ENCODE data around the gene BNC2.

The BNC2 gene

DNA sequence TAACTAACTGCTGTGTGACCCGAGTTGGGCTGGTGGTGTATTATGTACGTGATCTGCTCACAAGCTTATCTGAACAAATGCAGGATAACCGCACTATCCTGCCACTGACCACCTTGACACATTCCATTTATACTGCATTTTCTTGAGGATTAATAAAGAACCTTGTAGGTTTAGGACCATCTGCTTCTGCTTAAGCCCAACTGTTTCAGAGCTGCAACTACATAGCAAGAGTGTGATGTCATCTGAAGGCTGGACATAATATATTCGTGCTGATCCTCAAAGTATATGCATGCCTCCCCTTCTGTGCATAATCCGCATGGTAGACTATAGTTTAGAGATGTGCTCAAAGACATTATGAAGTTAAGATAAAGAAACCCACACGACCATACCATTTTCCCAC, 435.9 kb downstream of the BNC2 start:
- DNase-seq = no peak

DNA sequence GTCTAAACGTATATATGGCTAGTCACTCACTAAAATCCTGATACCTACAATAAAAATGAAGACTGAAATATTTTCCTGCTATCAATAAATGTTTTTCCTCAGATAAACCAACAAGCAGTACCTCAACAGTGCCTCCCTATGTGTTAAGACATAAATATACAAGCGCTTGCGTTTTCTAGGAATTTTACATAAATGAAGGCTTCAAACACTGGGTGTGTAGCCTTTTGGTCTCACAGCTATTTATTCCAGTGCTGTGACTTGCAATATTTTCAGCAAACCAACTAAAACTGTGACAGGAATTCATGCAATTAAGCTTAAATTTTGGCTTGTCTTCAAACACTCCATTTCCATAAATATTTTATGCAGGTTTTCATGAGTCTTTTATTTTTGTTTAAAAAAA, 437.0 kb downstream of the BNC2 start:
- no peak for DNase-seq

DNA sequence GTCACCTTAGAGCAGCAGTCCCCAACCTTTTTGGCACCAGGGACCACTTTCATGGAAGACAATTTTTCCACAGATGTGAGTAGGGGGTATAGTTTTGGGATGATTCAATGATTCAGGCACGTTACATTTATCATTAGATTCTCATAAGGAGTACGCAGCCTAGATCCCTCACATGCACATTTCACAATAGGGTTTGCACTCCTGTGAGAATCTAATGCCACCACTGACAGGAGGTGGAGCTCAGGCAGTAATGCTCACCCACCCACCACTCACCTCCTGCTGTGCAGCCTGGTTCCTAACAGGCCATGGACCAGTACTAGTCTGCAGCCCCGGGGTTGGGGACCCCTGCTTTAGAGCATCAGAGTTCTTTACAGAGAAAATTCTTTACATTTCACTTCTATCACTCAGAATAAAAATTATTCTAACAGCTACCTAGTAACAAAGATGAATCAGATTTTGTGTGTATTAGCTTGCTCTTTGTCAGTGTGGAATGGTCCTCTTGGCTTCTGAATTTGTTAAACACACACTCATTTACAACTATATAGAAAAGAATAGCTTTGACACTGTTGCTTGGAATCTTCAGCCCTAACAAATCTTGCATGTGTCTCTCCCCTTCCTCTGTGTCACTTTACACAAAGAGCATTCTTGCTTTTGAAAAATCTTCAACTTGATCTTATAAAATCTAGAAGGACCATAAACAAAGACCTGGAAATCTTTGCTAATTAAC, 438.6 kb downstream of the BNC2 start:
- no peak for DNase-seq

DNA sequence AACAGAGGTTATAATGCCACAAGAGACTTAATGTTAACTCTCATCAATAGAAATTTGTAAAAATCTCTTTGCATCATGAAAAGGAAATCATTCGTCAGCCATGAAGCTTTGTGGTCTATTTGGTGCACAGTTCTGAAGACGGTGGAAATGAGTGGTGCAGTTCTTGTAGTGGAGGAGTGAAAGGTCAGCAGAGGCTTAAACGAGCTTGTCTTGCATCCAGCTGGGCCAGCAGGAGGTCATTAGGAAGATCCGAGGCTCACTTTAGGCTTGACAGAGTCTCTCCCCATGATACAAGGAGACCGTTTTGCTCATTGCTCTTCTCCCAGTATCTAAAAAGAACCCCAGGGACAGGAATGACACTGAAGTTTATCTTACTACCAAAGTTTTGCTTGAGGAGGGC, 440.8 kb downstream of the BNC2 start:
- DNase-seq = no peak

DNA sequence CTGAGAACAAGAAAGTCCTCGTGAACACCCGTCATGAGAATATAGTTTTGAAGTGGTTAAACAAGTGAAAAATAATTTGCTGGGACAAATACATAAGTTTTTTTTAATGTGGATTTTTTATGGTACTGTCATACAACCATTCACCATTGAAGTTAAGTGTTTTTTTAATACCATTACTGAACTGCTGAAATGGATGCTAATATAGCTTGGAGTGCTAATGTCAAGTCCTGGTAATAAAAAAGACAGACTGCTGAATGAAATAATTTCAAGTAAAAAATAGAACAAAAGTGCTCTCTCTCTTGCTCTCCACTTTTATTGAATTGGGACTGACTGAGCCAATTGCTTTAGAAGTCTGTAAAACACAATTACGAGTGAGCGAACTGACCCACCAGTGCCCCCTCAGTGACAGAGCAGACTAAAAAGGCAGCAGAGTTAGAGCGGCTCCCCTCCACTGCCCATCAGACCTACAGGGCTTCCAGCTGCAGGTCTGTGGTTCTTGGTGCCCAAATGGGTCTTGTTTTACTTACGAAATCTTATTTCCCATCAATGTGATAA, 442.5 kb downstream of the BNC2 start:
- no peak for DNase-seq

DNA sequence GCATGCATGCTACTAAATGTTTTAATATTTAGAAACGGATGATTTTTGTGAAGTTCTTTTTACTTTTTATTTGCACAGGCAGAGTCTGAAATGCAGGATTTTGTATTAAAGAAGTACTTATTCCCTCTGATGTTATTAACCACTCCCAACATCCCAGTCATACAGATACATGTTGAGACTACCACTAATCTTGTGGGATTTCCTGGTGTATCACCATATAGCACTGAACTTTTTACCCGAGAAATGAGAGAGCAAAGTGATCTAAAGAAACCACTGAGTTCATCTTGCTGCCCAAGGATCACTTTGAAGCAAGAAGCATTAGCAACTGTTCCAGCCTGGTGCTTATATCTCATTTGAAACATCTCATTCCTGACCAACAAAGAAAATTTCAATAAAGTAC, 443.8 kb downstream of the BNC2 start:
- no peak for DNase-seq

DNA sequence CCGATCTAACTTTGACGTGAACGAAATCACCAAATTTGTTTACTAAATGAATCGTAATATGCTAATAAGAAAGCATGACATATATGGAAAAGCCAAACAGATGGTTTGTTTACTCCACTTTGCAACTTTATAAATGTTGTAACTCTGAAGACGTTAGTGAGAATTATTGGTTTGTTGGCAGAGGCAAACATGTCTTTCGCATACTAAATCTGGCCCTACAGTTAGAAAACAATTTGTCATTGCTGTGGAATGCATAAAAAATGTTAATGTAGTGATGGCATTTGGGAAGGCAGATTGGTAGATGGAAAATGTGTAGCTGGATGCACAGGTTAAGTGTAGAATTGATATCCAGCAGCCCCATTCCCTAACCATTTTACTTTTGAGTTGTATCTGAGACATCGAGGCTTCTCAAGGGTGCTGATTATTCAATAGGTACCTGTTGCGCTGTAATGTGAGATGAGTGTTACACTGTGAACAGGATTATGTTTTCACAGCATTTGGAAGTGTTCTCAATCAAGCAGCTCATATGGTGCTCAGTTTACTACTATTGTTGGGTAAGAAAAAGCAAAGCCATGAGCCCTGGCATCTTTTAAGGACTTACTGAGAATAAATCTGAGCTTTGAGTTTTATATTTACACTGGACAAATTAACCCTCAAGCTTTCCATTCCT, 444.8 kb downstream of the BNC2 start:
- no peak for DNase-seq

DNA sequence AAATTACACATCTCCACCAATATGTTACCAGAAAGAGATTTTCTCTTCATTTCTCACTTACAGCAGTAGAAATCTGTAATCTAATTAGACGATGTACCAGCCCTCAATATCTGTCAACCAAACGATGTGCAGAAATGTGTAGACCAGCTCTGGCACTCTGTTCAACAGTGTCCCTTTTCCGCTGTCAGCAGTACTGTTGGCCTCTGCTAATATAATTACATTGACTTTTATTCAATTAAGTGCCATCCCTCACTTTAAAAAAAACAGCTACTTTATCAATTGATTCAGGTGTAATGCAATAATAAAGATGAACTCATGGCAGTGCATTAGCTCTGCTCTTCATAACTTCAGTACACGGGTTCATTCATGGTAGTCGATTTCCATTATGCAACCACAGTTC, 448.4 kb downstream of the BNC2 start:
- DNase-seq = no peak

DNA sequence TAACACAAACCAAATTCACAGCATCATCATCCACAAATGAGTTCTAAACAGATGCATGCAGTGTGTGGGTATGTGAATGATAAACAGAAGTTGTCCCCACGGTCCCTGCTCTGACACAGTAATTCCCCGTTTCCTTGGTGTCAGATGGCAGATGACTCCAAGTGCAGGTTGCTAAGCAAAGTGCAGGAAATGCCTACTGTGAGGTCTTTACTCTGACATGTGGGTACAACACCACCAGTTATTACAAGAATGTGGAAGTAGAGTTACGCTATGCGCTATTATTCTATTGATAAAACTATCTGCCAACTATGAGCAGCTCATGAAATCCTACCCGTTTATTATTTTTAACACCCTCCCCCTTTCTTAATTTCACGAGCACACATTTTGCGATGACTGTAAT, 448.9 kb downstream of the BNC2 start:
- no peak for DNase-seq

DNA sequence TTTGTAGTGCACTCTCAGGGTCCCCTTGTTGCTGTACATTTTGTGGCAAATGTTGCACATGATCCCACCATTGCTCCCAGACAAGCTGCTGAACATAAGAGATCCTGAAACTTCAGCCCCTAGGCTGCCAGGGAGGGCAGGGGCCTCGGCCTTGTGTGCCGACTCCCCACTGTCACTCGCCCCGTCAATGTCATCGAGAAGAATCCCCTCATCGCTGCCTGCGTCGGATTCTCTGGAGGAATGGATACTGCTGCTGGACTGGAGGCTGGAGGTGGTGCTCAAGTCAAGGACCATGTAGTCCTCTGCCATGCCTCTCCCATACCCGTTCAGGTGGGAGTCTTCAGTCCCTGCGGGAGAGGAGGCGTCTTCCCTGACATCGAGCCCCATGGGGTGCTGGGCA, 451.3 kb downstream of the BNC2 start:
- DNase-seq = no peak

DNA sequence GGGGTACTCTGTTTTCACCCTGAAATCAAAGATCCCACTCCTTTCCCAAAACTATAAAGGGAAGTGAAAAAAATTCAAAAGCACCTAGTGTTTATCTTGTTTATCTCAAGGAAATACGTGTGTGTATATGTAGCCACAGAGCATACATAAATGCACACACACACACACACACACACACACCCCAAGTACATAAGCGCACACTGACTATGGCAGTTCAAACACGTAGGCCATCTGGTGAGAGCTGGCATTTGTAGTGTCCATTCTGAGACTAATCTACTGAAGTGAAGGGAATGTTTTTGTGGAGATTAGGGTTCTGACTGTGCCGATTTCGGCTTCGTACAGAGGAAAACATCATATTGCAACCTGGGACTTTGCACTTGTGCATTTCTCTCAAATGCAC, 451.7 kb downstream of the BNC2 start:
- DNase-seq = no peak

DNA sequence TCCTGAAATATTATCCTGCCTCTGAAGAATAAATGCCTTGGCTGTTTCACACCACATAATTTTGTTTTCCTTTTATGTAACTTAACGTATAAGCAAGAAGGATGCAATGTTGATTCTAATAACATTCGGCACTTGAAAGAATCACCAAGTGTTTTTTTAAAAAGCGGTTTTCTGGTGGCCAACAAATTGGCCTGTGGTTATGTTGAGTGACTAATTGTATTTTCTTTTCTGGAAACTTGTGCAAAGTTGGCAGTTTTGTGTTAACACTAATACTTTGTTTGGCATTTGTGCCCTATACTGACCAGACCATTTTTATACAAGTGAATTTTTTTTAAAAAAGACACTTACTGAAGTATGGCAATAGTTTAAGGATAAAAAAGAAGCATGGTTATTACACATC, 452.7 kb downstream of the BNC2 start:
- no peak for DNase-seq

DNA sequence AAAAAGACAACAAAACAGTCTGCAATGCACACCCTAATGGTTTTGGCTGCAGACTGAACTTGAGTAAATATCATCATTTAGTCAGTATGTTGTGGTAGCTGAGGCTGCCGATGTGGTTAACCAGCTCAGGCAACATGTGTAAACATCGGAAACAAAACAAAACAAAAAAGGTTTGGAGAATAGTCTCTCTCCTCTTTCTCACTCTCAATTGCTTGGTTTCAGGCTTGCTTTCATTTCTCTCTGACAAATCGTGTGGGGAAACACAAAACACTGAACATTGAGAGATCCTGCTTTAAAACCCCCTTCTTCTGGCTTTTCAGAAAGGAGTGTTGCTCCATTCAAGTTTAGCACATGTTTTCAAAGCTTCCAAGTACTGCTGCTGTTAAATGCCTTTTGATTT, 453.3 kb downstream of the BNC2 start:
- no peak for DNase-seq

DNA sequence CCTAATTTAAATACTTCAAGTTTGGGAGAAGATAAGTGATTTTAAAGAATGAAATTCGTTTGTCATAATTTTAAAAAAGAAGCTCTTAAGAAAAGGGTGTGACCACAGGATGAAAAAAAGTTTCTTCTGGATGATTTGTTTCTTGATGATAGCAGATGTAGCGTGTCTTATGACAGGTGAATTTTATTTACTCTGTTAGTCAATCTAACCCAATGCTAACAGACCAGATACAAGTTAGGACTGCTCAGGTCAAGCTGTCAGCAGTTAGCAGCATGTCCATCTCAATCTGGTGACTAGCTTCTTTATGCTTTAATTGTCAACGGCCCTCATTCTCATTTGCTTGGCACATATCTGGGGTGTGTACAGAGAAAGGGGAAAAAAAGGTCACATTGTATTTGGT, 456.0 kb downstream of the BNC2 start:
- no peak for DNase-seq

DNA sequence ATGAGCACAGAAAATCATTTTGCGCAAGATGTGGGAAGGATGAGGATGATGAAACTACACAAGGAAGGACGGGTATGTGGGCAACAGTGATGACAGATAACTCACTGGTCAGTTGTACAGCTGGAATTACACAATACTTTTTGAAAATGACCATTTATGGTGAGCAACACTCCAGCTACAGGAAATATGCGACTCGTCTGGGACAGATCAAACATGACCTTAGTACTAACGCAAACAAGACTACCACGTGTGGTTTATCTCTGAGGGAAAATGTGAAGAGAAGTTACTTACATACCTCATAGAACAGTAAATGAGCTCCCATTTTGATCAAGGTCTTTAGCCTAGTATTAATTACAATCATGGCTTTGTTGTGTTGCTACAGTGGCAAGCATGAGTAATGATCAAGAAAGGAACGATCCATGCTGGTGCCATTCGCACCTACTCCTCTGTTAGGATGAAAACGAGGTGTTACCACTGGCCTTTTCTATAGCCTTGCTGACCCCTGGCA, 456.9 kb downstream of the BNC2 start:
- DNase-seq = no peak

DNA sequence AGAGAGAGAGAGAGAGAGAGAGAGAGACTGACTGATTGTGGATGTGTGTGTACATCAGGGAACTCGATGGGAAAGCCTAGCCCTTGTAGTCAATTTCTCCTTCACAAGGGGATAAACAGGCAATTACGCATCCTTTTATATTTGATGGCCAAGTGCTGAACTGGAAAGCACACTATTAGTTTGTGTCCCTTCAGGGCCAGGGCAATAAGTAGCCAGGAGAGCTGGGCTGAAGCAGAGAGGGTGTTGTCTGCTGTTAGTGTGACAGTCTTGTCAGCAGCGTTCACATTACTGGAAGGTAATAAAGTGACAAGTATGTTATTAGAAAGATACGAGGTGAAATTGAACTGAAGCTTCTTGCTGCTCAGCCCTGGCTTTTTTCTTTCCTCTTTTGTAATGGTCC, 457.7 kb downstream of the BNC2 start:
- DNase-seq = no peak

DNA sequence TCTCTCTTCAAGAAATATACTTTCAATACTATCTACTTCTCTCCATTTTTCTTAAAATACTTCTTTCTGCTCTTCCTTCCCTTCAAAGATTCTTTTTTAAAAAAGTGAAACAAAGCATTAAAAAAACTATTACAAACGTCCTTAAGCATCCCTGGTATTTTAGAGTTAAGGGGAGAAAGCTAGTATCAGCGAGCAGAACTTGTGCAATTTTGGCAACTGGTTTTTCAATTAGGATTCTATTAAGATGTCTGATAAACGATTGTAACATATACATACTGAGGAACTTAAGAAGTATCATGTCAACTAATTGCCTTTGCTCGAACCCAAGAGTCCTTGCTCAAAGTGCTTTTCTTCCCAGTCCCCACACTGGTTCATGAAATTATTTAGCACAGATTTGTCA, 459.2 kb downstream of the BNC2 start:
- no peak for DNase-seq

DNA sequence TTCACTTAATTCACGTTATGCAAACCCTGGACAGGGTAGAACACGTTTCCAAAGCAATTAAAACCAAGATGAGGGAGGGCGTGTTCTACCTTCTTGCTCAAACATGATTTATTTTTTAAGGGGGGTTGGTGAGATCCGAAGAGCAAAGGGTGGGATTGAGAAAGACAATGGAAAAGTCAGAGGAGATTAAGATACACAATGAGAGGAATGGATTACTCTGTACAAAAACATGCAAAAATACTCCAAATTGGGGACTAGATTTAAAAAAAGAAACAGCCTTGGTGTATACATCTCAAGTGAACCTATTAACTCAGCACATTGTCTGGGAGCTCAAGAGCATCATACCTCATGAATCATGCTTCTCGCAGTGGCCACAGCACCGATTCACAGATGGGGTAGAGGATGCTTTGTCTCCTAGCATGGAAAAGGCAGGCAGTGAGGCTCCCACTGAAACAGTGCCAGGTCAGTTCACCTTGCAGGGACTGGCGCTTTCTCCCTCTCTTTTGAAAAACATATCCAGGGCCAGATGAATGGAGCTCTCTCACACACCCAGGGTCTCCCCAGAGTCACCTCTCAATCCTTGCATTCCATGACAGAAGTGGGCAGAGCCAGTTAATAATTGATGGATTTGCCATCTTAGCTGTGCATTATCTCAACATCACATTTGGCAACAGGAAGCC, 459.7 kb downstream of the BNC2 start:
- no peak for DNase-seq

DNA sequence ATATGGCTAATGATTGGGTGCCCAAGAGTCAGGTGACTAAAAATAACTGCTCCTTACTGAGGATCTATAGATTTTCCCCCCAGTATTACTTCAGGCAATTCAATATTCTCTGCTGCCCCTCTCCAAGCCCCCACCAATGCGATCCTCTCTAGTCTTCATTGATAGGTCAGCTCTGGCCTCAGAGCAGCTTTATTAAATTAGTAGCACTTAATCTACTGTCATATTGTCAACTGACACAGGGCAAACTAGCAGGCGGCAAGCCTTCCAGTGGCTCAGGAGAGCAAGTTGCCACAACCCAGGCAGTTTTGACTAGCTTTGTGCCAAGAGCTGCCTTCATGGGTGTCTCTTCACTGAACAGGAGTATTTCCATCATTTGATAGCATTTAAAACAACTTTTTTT, 462.9 kb downstream of the BNC2 start:
- DNase-seq = no peak

DNA sequence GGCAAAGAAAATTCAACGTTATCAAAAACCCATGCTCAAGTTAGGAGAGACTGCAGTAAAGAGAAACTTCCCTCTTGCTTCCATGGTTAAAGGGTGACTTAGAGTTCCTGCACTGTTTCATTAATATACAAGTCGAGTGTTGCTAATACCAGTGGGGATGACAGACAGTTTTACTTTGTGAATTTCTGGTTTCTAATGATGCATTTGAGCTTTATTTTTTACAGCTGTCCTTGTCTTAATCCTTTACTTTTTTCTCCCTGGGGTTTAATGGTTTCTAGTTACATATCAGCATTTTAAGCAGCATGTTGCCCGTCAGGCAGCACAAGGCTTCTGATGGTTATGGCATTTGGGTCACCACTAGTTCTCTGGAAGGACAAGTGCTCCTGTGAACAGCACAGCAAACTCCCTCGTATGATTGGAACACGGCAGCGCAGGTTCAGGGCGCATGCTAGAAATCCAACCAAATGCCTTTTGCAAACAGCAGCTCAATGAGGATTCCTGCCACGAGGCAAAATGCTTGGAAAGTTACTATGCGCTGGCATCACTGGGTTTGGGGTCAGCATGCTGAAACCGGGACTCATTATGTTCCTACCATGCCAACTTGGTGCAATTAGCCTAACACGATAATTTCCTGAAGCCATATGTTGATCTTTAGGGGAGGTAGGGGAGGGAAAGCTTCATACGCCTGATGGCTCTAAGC, 463.8 kb downstream of the BNC2 start:
- no peak for DNase-seq

DNA sequence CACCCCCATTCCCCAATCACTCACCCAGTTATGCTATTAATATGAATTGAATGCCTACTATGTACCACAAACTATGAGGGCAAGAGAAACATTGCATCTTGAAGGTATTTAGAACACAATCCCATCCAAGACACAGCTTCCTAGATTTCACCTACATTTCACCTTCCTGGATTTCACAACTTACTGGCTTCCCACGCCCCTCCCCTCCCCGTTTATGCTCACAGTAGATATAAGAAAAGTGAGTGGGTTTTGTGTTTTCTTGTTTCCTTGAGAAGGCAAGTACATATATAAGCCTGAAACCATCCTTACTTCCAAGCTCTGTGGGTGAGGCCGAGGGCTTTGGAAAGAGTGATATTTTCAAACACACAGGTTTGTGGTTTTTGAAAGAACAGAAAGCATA, 465.0 kb downstream of the BNC2 start:
- DNase-seq = no peak

DNA sequence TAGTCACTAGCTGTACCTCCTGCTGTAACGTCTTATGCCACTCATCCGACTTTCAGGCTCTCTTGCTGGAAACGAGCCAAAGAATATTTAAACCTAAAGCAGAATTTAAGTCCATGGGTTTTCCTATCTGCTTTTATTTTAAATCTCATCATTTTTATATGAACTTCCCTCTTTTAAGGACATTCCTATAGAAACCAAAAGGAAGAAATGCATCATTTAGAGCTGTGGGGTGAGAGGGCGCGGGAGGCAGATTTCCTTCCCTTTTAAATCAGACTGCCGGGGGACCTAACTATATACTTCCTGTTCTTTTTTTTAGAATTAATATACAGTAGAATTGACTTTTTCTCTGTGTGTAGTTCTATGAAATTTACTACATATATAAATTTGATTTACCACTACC, 468.8 kb downstream of the BNC2 start:
- DNase-seq = no peak

DNA sequence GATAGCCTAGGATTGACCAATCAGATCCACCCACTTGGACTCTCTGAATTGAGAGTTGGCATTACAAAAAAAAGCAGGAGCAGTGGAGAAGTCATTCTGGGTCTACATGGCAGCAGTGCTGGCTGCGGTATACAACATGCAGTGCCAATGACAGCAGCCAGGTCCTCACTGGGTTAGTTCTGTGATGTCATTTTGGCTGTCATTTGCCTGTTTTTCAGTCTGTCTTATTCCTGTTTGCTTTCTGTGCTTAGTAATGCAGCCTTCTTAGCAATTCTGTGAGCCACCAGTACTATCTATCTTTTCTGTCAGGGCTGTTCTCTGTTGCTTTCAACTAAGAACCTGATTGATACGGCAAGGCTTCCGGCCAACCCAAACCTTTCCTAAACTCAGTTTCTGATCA, 471.8 kb downstream of the BNC2 start:
- DNase-seq = no peak
